ENCODE results near the gene FAM193B. TPM values are rescaled to one million over a fixed set of nuclear protein-coding genes. Genes with fewer than 3 reads are reported as not detected.

The FAM193B gene
- total and polyA plus RNA-seq, 2 of the 13 experiments (the other 11 are each of a cell fraction or from before 2014, with no cell fraction given), result 21.2 to 40.9 TPM

DNA sequence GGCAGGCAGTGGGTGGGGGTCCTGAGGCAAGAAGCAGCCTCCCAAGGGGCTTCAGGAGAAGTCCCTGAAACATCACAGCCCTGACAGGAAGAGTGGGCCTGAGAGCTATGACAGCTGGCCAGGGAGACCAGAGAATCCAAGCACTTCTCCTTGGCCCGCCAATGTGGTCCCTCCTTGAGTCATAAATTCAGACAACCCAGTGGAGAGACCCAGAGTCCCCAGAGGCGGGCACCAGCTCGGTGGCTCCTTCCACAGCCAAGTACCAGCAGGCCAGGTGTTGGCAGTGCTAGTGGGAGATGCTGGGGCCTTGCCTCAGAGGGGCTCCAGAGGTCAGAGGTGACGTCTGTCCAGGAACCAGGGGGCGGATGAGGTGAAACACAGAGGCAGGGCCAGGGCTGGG is 43.2 kb downstream of the FAM193B start:
- ATAC-seq, result no peak
- H3K79me2 ChIP-seq (ENCODE audit: insufficient read depth, low read length), result peaks cover 12% of the 10 kb centered on the region

DNA sequence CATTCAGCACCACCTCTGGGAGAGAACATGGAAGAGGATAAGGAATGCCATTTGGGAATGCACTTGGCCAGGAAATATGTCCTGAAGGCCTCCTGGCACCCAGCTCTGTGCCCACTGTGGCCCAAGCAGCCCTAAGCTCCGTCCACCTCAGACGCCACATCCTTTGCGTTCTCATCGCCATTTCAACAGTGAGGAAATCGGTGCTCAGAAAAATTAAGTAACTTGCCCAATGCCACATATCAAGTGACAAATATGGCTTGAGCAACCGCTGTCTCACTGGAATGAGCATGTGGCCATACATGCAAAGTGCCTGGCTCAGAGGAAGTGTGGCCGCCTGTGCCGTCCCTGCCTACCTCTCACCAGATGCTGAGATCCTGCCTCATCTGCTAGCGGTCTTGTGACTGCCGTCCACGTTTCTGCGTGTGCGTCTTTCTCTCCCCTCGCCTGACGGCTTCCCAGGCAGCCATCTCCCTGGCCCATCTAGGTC is 43.8 kb downstream of the FAM193B start:
- no peak for DNase-seq (ENCODE audit: low spot score)
- WGBS (ENCODE audit: low lambda C conversion rate), result 99% methylated on average over 15 of the region's 15 CpGs
- no peak overlapping the region for H3K4me3 ChIP-seq (replicated peaks in 1 of 3; ENCODE audit: insufficient read depth in 1 of 3, low read depth in 2 of 3, low read length in 3 of 3)
- FAIRE-seq, result no peak
- CTCF ChIA-PET (ENCODE audit: low intra/inter-chr PET ratio, low total read pairs), result no interaction called here
- intact Hi-C loops (cut with micrococcal nuclease; ENCODE audit: unreplicated experiment), result no loop called here
- TF ChIP-seq ZC3H13 (CRISPR knock-in tag; IDR thresholded peaks at IDR 0.05) (peak; percentile 34; the same call in 1 of the 2 replicates), SUZ12 (IDR thresholded peaks at IDR 0.05; ENCODE audit: low read depth, low read length) (no peak)
- no TSS peak for BruUV-seq (replicated peaks)
- POLR2A ChIA-PET, result no interaction called here
- no peak overlapping the region for H2AFZ ChIP-seq (ENCODE audit: low read length)
- H3K27me3 ChIP-seq (ENCODE audit: control insufficient read depth in 1 of 2, insufficient read depth in 2 of 2, low read length in 2 of 2), result no peaks in the 10 kb centered on the region
- H4K20me1 ChIP-seq (ENCODE audit: insufficient read depth, low read length), result no peaks in the 10 kb centered on the region; the same call in 1 of the 2 replicates
- H3K4me1 ChIP-seq (ENCODE audit: insufficient read depth, low read length), result peaks cover 13% of the 10 kb centered on the region
- peaks cover 6% of the 10 kb centered on the region for H3K79me2 ChIP-seq (ENCODE audit: insufficient read depth, low read length)
- H3K9ac ChIP-seq (ENCODE audit: insufficient read depth, low read depth, low read length), result no peak overlapping the region
- ATAC-seq, result no peak
- no peaks in the 10 kb centered on the region for H3K9me3 ChIP-seq (ENCODE audit: low read length)
- in situ Hi-C loops (cut with HindIII; ENCODE audit: extremely low pct_ligation_motif_present, low pct_unique_long_range_greater_than_20kb), result no loop called here
- peaks cover 30 to 54% of the 10 kb centered on the region in 2 experiments; a peak in 4 of 5 replicates for H3K36me3 ChIP-seq (replicated peaks in 1 of 2; ENCODE audit: control insufficient read depth in 1 of 2, insufficient read depth in 2 of 2, low read length in 2 of 2)
- H3K27ac ChIP-seq (ENCODE audit: extremely low read length, insufficient read depth, low read length), result no peak overlapping the region
- no peak overlapping the region for H3K4me2 ChIP-seq (ENCODE audit: low read depth, low read length)

More for the DNA sequence above, 43.2 kb downstream of the FAM193B start:
- no TSS peak for BruUV-seq (replicated peaks)
- Histone ChIP-seq H3K36me3 (replicated peaks in 1 of 2; ENCODE audit: control insufficient read depth in 1 of 2, insufficient read depth in 2 of 2, low read length in 2 of 2) (peaks cover 30 to 57% of the 10 kb centered on the region in 2 experiments; a peak in 4 of 5 replicates), H3K9me3 (ENCODE audit: low read length) (no peaks in the 10 kb centered on the region), H3K27me3 (ENCODE audit: control insufficient read depth in 1 of 2, insufficient read depth in 2 of 2, low read length in 2 of 2) (no peaks in the 10 kb centered on the region; a peak in 1 of 5 replicates), H3K4me3 (replicated peaks in 1 of 3; ENCODE audit: insufficient read depth in 1 of 3, low read depth in 2 of 3, low read length in 3 of 3) (no peak overlapping the region), H3K4me1 (ENCODE audit: insufficient read depth, low read length) (peaks cover 17% of the 10 kb centered on the region), H2AFZ (ENCODE audit: low read length) (no peak overlapping the region), H4K20me1 (ENCODE audit: insufficient read depth, low read length) (no peaks in the 10 kb centered on the region; the same call in 1 of the 2 replicates), H3K4me2 (ENCODE audit: low read depth, low read length) (no peak overlapping the region), H3K9ac (ENCODE audit: insufficient read depth, low read depth, low read length) (no peak overlapping the region), H3K27ac (ENCODE audit: extremely low read length, insufficient read depth, low read length) (no peak overlapping the region)
- ChIA-PET CTCF (ENCODE audit: low intra/inter-chr PET ratio, low total read pairs) (no interaction called here), POLR2A (no interaction called here)
- DNase-seq (ENCODE audit: low spot score) (no peak), FAIRE-seq (no peak)
- 96% methylated on average over 2 of the region's 5 CpGs for WGBS (ENCODE audit: low lambda C conversion rate)
- in situ Hi-C loops (cut with HindIII; ENCODE audit: extremely low pct_ligation_motif_present, low pct_unique_long_range_greater_than_20kb), result no loop called here
- TF ChIP-seq HOXA3 (CRISPR knock-in tag; IDR thresholded peaks at IDR 0.05) (no peak), NFE2 (CRISPR knock-in tag; IDR thresholded peaks at IDR 0.05) (no peak), EEA1 (CRISPR knock-in tag; IDR thresholded peaks at IDR 0.05; ENCODE audit: borderline replicate concordance) (no peak), ZNF205 (CRISPR knock-in tag; IDR thresholded peaks at IDR 0.05) (no peak), EP300 (IDR thresholded peaks at IDR 0.05; ENCODE audit: low read depth in 2 of 2, low read length in 2 of 2) (no peak), EP300 (CRISPR knock-in tag; IDR thresholded peaks at IDR 0.05; ENCODE audit: borderline replicate concordance) (no peak), ZBTB3 (CRISPR knock-in tag; IDR thresholded peaks at IDR 0.05; ENCODE audit: borderline replicate concordance, low read depth) (no peak), ZFP36L2 (CRISPR knock-in tag; IDR thresholded peaks at IDR 0.05) (no peak), SMAD9 (CRISPR knock-in tag; IDR thresholded peaks at IDR 0.05) (no peak)
- intact Hi-C loops (cut with micrococcal nuclease; ENCODE audit: unreplicated experiment), result no loop called here
